Cardiac muscle cell (in vitro differentiated cells and primary cell): Measurements from ENCODE around the gene PIAS3. TPM values are rescaled to one million over a fixed set of nuclear protein-coding genes. Genes with fewer than 3 reads are reported as not detected.
A peak's percentile ranks its signal among the peaks of the same experiment; 100 is the strongest.

Experiments used
- DNase-seq, 2 donors: peaks; one replicate each; pipeline versions ENCODE4 v3.0.0 to v3.0.0-alpha.2; 2010 to 2017; ENCODE audit warnings: low read depth in 1 of 2, low spot score in 1 of 2
- H3K27ac ChIP-seq: fragments of 200-600 bp; sonication (generic); 2 replicates; pipeline ENCODE4 v1.5.1; 2016
- H3K27me3 ChIP-seq: fragments of 200-600 bp; sonication (generic); 2 replicates; pipeline ENCODE4 v1.6.0; 2016; ENCODE audit warnings: control low read depth
- H3K36me3 ChIP-seq: fragments of 200-600 bp; sonication (generic); 2 replicates; pipeline ENCODE4 v1.5.1; 2016; ENCODE audit warnings: control low read depth
- H3K4me1 ChIP-seq: fragments of 200-600 bp; sonication (generic); 2 replicates; pipeline ENCODE4 v1.8.1; 2017; ENCODE audit warnings: low read depth, mild to moderate bottlenecking, mixed run types
- H3K4me3 ChIP-seq: fragments of 200-600 bp; sonication (generic); 2 replicates; pipeline ENCODE4 v1.5.1; 2016; ENCODE audit warnings: mild to moderate bottlenecking
- H3K9me3 ChIP-seq: fragments of 200-600 bp; sonication (generic); 2 replicates; pipeline ENCODE4 v1.5.1; 2017; ENCODE audit warnings: low read depth, mild to moderate bottlenecking, control low read depth
- CTCF ChIP-seq: IDR thresholded peaks from 2 replicates; pipeline ENCODE4 v1.5.1; 2012; ENCODE audit warnings: low read depth, mild to moderate bottlenecking, low read length
- polyA plus RNA-seq: library from polyadenylated mRNA; unstranded; fragments of >200 nt; fragmentation: Nextera tagmentation; extraction: Ambion mirVana; gene quantifications from 2 replicates; pipeline ENCODE4 v1.2.1, GENCODE V29; 2016
- total RNA-seq: library from RNA; depleted of rRNA; stranded (reverse); fragments of >200 nt; gene quantifications from 2 replicates; pipeline ENCODE4 v1.2.3, GENCODE V29; 2016

PIAS3 gene
- total and polyA plus RNA-seq, 2 experiments from 2014 or later = 23.7 to 61.5 TPM

DNA sequence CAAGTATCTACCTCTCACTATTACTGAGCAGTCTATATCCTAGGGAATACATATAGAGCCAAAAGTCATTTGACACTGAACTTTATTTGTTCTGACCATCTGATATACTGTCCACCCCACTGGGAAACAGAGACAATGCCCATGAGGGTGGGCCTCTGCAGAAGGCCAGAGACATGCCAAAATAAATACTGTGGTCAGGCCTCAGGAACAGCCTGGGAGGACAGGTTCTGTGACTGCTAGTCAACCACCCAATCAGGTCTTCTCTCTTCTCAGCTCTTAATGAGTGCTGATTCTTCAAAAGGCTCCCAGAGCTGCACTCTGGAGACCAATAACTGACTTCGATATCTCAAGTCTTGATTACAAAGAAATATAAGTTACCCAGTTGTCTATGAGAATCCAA is 32.3 kb upstream of the PIAS3 start:
- peak in 1 of 2 donors; percentile 68 for DNase-seq
- Histone ChIP-seq H3K27me3 (no peaks in the 10 kb centered on the region), H3K4me1 (peaks cover 18% of the 10 kb centered on the region), H3K4me3 (no peak overlapping the region), H3K36me3 (no peaks in the 10 kb centered on the region), H3K9me3 (no peaks in the 10 kb centered on the region), H3K27ac (no peak overlapping the region)
- no peak for TF ChIP-seq CTCF

- peak in 1 of 2 donors; percentile 41 for DNase-seq
- Histone ChIP-seq H3K36me3 (no peaks in the 10 kb centered on the region), H3K27ac (no peak overlapping the region), H3K9me3 (no peaks in the 10 kb centered on the region), H3K27me3 (peaks cover 7% of the 10 kb centered on the region), H3K4me3 (no peak overlapping the region), H3K4me1 (peaks cover 18% of the 10 kb centered on the region)
- no peak for TF ChIP-seq CTCF
These were observed 30.8 kb upstream of the PIAS3 start for GRCh38 chr1:145889722-145890121.

- H3K9me3 ChIP-seq = no peaks in the 10 kb centered on the region
- H3K36me3 ChIP-seq = no peaks in the 10 kb centered on the region
- DNase-seq = no peak
- peaks cover 10% of the 10 kb centered on the region for H3K4me1 ChIP-seq
- no peak for TF ChIP-seq CTCF
- H3K4me3 ChIP-seq = no peak overlapping the region
- H3K27ac ChIP-seq = no peak overlapping the region
- peaks cover 26% of the 10 kb centered on the region for H3K27me3 ChIP-seq
These were observed 28.8 kb upstream of the PIAS3 start for GRCh38 chr1:145887631-145888030.

- H3K27ac ChIP-seq = no peak overlapping the region
These were observed 27.9 kb upstream of the PIAS3 start for GRCh38 chr1:145886816-145887215.

GRCh38 chr1:145886390-145886789 is 27.5 kb upstream of the PIAS3 start:
- Histone ChIP-seq H3K4me3 (peak overlapping the region; percentile 46), H3K27me3 (peaks cover 26% of the 10 kb centered on the region), H3K27ac (no peak overlapping the region), H3K36me3 (no peaks in the 10 kb centered on the region), H3K9me3 (no peaks in the 10 kb centered on the region), H3K4me1 (peaks cover under 1% of the 10 kb centered on the region)
- TF ChIP-seq CTCF = no peak
- DNase-seq = no peak

More at GRCh38 chr1:145886816-145887215, 27.9 kb upstream of the PIAS3 start:
- Histone ChIP-seq H3K4me3 (no peak overlapping the region), H3K4me1 (peaks cover 4% of the 10 kb centered on the region), H3K27me3 (peaks cover 26% of the 10 kb centered on the region), H3K9me3 (no peaks in the 10 kb centered on the region), H3K36me3 (no peaks in the 10 kb centered on the region)
- DNase-seq = no peak
- no peak for TF ChIP-seq CTCF
